Measurements from ENCODE around the gene WASF2.

Gene WASF2

DNA sequence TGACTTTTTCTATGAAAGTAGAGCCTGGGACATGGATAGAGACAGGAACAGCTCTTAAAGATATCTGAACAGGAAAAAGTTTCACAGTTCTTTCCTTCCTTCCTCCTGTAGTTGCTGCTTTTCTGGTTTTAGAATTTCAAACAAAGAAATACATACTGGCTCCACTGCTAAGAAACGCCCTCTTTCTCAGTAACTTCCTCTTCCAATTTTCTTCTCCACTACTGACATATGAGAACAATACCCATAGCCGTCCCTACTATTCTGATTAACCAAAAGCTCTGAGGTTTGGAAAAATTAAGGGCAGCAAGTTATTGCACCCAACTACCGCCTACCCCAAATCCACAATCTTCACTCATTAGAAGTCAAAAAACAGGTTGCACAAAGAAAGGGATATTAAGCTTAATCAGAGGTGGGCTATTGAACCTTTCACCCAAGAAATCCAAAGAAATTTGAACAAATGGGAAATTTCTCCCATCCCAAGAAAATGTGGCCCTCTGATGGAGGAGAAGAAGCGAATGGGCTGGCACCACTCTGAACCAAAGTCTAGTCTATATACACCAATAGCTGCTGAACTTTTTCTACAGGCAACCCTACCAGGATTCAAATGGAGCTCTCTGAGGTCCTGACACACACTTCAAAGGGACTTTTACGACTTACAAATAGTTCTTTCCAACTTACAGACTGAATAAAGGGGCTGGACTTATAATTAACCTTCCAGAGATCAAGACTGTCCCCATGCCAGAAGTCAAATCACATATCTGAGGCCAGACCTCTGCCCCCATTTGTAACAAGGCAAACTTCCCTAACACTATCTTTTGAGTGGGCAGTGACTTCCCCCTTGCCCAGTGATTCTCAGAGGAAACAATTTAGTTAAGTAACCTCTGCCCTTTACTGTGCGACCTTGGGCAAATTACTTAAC, 1.7 kb downstream of the WASF2 start:
- no peak for DNase-seq (ENCODE audit: low spot score)
- TF ChIP-seq, protein P1, sequence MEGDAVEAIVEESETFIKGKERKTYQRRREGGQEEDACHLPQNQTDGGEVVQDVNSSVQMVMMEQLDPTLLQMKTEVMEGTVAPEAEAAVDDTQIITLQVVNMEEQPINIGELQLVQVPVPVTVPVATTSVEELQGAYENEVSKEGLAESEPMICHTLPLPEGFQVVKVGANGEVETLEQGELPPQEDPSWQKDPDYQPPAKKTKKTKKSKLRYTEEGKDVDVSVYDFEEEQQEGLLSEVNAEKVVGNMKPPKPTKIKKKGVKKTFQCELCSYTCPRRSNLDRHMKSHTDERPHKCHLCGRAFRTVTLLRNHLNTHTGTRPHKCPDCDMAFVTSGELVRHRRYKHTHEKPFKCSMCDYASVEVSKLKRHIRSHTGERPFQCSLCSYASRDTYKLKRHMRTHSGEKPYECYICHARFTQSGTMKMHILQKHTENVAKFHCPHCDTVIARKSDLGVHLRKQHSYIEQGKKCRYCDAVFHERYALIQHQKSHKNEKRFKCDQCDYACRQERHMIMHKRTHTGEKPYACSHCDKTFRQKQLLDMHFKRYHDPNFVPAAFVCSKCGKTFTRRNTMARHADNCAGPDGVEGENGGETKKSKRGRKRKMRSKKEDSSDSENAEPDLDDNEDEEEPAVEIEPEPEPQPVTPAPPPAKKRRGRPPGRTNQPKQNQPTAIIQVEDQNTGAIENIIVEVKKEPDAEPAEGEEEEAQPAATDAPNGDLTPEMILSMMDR (IDR thresholded peaks at IDR 0.05; ENCODE audit: extremely low read depth, missing control alignments): no peak

DNA sequence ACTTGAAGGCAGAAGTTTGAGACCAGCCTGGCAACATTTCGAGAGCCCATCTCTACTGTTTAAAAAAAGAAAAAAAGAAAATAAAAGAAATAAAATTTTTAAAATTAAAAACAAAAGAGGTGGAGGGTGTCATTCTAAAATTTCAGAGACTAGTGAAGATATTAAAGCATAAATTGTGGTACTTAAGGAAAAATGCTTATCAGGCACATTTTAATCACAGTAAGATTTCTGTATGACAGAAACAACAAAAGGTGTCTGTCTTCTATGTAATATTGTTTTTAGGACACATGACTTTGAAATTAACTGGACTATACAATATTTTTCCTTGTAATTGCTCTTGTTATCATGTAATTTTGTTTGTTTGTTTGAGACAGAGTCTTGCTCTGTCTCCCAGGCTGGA, 4.6 kb downstream of the WASF2 start:
- TF ChIP-seq, protein P1 (IDR thresholded peaks at IDR 0.05; ENCODE audit: extremely low read depth, missing control alignments): no peak
- no peak for DNase-seq (ENCODE audit: low spot score)

DNA sequence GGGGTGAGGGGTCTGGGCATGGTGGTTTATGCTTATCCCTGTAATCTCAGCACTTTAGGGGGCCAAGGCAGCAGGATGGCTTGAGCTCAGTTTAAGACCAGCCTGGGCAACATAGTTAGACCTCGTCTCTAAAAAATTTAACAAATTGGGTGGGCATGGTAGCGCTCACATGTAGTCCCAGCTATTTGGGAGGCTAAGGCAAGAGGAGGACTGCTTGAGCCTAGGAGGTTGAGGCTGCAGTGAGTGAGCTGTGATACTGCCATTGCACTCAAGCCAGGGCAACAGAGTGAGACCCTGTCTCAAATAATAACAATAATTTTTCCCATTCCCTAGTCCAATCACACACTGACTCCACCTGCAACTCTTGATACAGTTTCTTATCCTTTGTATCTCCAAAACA, 6.3 kb downstream of the WASF2 start:
- no peak for DNase-seq (ENCODE audit: low spot score)
- TF ChIP-seq, protein P1 (IDR thresholded peaks at IDR 0.05; ENCODE audit: extremely low read depth, missing control alignments): no peak

DNA sequence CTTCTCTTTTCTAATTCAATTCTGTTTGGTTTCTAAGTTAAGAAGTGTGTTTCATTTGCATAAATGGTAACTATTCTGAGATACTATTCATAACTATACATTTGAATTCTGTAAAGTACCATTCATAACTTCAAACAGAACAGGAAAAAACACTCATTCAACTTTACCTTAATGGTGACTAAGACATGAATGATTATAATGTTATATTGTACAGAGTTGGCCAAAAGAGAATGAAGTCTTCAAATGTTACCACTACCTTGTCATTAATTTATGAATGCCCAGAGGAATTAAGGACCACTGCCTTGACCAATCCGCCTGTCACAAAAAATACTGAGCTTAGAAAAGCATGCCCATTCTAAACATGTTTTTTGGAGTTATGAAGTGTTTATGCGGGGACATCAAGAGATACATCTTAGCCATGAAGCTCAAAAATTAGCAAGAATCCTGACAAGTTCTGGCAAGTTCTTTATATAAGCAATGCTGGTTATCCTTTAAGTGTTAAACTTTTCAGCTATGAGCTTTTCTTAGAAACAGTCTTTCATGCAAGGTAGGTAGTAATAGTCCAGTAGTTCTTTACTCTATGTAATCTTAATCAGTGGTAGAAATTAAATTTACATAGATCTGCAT, 7.9 kb downstream of the WASF2 start:
- TF ChIP-seq, protein P1 (IDR thresholded peaks at IDR 0.05; ENCODE audit: extremely low read depth, missing control alignments): no peak
- peak; percentile 45 for DNase-seq (ENCODE audit: low spot score)

DNA sequence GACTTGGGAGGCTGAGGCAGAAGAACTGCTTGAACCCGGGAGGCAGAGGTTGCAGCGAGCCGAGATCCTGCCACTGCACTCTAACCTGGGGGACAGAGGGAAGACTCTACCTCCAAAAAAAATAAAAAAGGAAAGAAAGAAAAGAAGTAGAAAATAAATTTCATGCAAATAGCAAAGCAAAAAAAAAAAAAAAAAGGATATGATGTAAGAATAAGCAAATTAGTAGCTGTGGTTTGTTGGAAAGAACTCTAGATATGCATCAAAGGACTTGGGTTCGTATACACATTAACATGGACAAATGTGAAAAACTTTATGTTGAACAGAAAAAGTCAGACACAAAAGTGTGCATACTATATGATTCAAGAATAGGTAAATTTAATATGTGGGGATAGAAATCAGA, 11.9 kb downstream of the WASF2 start:
- TF ChIP-seq, protein P1 (IDR thresholded peaks at IDR 0.05; ENCODE audit: extremely low read depth, missing control alignments): no peak
- DNase-seq (ENCODE audit: low spot score): peak; percentile 20

DNA sequence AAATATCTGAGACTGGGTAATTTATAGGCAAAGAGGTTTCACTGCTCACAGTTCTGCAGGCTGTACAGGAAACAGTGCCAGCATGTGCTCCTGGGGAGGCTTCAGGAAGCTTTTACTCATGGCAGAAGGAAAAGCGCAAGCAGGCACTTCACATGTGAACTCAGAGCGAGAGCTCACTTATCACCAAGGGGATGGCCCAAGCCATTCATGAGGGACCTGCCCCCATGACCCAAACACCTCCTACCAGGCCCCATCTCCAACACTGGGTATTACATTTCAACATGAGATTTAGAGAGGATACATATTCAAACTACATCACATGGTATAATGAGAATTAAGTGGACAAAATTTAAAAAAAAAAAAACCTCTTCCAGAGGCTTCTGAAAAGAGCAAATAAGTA, 13.7 kb downstream of the WASF2 start:
- no peak for DNase-seq (ENCODE audit: low spot score)

DNA sequence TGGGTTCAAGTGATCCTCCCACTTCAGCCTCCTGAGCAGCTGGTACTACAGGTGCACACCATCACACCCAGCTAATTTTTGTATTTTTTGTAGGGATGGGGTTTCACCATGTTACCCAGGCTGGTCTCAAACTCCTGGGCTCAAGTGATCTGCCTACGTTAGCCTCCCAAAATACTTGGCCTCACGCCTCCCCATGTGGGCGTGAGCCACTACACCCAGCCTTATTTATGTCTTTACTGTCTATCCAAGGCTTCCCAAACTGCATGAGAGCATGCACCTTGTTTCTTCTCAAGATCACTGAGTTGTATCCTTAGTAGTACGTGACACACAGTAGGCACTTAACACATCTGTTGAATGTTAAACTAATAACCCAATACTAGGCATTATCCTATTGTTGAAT, 14.2 kb downstream of the WASF2 start:
- no peak for DNase-seq (ENCODE audit: low spot score)
- TF ChIP-seq, protein P1 (IDR thresholded peaks at IDR 0.05; ENCODE audit: extremely low read depth, missing control alignments): no peak

More for the DNA sequence above, 13.7 kb downstream of the WASF2 start:
- TF ChIP-seq, protein P1 (IDR thresholded peaks at IDR 0.05; ENCODE audit: extremely low read depth, missing control alignments): no peak

Data from GM20000 (cell line).